Brain microvascular endothelial cell (primary cell): ENCODE data around the gene WDR93.

Experiments
- DNase-seq: peaks from one replicate; pipeline ENCODE4 v3.0.0-alpha.2; 2020
- H3K27ac ChIP-seq: fragments of 250-450 bp; sonication (Bioruptor Pico); 2 replicates; pipeline ENCODE4 v1.5.1; 2020; ENCODE audit warnings: mild to moderate bottlenecking, moderate library complexity
- H3K27me3 ChIP-seq: fragments of 250-450 bp; sonication (Bioruptor Pico); replicated peaks from 2 replicates; pipeline ENCODE4 v1.5.1; 2020; ENCODE audit warnings: mild to moderate bottlenecking
- H3K36me3 ChIP-seq: fragments of 250-450 bp; sonication (Bioruptor Pico); replicated peaks from 2 replicates; pipeline ENCODE4 v1.5.1; 2020; ENCODE audit warnings: mild to moderate bottlenecking
- H3K4me3 ChIP-seq: 2 replicates; pipeline ENCODE4 v1.5.1; 2011; ENCODE audit warnings: low read depth, mild to moderate bottlenecking, control low read depth, low read length, moderate library complexity
- in situ Hi-C: cut with HindIII; loops from 2 replicates; pipeline ENCODE4 v1.10.0; 2017; ENCODE audit warnings: low sequenced_read_pairs, low pct_ligation_motif_present
- TF ChIP-seq, protein P1 (sequence below): IDR thresholded peaks from 2 replicates; pipeline ENCODE4 v1.5.1; 2011; ENCODE audit warnings: low read depth, mild to moderate bottlenecking, moderate library complexity, low read length, control low read depth, inconsistent platforms; ENCODE audit errors: missing control alignments

Gene WDR93

DNA sequence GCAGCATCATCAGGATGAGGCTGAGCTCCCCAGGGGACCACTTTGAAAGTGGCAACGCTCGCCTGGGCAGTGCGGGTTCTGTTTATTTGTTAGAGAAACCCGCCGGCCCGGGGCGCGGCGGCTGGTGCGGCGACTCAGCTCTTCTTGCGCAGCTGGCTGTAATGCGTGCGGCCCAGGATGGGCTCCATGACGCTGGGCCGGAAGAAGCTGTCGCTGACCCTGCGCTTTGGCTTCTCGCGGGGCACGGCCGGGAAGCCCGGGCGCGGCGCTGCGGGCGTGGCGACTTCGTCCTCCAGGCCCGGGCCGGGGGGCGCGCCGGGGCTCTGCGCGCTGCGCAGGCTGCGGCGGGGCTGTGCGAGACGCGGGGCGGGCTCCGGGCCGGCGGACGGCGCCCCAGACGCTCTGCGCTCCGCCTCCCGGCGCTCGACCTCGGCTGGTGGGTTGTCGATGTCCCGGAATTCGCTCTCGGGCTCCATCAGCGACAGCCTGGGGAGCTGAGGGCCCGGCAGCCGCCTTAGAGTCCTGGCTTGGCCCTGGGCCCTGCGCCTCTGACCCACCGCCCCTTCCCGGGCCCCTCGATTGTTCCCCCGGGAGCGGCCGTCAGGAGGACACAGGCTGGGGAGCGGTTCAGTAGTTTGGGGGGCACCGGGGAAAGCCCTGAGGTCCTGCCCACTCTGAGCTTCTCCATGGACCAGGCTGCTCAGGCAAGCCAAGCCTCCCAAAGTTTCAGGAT lies 25.0 kb upstream of the WDR93 start:
- in situ Hi-C loops, result no loop called here
- no peaks in the 10 kb centered on the region for H3K27me3 ChIP-seq
- H3K36me3 ChIP-seq, result no peaks in the 10 kb centered on the region
- TF ChIP-seq, protein P1, sequence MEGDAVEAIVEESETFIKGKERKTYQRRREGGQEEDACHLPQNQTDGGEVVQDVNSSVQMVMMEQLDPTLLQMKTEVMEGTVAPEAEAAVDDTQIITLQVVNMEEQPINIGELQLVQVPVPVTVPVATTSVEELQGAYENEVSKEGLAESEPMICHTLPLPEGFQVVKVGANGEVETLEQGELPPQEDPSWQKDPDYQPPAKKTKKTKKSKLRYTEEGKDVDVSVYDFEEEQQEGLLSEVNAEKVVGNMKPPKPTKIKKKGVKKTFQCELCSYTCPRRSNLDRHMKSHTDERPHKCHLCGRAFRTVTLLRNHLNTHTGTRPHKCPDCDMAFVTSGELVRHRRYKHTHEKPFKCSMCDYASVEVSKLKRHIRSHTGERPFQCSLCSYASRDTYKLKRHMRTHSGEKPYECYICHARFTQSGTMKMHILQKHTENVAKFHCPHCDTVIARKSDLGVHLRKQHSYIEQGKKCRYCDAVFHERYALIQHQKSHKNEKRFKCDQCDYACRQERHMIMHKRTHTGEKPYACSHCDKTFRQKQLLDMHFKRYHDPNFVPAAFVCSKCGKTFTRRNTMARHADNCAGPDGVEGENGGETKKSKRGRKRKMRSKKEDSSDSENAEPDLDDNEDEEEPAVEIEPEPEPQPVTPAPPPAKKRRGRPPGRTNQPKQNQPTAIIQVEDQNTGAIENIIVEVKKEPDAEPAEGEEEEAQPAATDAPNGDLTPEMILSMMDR, result no peak
- peak; percentile 16 for DNase-seq
- peak overlapping the region; percentile 52 for H3K4me3 ChIP-seq
- H3K27ac ChIP-seq, result no peak overlapping the region

DNA sequence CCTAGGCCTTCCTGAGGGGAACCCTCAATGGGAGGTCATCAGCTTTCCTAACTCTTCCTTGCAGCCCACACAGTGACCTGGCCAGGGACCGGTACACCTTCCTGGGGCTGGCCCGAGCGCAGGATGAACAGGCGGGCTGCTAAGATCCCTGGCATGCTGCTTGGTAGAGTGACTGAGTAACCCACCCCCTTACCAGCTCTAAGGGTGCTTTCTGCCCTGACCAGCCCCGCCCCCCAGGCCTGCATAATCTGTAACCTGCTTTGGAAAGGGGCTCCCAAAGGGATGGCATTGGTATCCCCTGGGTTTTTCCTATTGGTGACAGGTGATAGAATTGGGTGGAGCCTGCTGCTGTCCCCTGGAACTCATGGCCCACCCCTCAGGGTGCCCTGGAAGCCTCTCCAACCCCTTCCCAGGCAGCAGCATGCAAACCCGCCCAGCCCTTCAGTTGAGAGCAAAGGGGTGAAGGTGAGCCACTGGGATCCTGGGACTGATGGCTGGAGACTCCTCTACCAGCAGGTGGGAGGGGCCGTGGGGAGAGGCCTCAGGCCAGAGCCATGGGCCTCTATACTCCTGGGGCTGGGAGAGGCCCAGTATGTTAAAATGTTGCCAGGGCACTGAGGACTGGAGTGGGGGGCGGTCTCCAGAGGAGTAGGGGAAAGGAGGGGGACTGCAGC lies 24.3 kb upstream of the WDR93 start:
- TF ChIP-seq, protein P1, result no peak
- H3K36me3 ChIP-seq, result no peaks in the 10 kb centered on the region
- H3K27ac ChIP-seq, result no peak overlapping the region
- H3K27me3 ChIP-seq, result no peaks in the 10 kb centered on the region
- in situ Hi-C loops, result no loop called here
- no peak for DNase-seq
- peak overlapping the region; percentile 52 for H3K4me3 ChIP-seq

DNA sequence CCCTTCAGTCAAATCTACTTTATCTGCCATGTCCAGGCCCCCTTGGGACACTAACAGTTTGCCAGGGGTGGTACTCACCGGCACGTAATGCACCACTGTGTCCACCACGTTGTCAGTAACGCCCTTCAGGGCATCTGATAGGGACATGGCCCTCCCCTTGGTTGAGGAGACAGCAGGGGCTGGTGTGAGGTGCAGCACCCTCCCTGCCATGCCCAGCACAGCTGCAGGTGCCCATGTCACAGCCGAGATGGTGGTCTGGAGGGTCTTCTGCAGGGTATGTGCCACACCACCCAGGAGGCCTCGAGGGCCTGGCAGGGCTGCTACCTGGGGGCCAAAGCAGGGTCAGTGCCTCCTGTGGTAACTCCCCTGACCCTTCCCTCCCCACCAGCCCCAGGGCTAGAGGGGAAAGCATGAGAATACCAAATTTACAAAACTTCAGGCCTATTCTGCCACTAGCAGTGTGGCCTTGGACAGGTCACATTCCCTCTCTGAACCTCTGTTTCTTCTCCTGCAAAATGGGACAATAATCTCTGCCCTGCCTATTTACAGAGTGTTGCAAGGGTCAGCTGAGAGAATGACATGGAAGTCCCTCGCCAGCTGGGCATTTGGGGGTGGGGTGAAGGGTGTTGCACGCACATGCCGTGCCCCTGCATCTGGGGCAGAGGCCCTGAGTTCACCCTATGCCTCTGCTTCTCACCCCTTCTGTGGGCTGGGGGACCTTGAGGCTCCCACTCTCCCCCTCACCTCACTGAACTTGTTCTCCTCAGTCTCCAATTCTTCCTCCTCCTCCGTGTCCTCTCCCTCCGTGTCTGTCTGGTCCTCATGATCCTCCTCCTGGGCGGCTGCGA lies 23.5 kb upstream of the WDR93 start:
- in situ Hi-C loops, result no loop called here
- H3K27ac ChIP-seq, result no peak overlapping the region
- no peak for DNase-seq
- no peaks in the 10 kb centered on the region for H3K36me3 ChIP-seq
- H3K4me3 ChIP-seq, result no peak overlapping the region
- TF ChIP-seq, protein P1, result no peak
- no peaks in the 10 kb centered on the region for H3K27me3 ChIP-seq

DNA sequence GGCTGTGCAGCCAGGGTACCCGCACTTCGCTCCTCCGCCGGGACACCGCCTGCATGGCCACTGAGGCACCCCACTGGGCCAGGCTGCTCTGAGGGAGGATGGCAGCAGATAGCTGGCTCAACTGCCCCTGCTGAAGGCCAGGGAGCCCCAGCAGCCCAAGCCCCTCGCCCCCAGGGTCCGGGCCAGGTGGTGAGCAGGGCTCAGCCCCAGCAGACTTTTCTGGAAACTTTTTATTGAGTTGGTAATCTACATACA lies 23.0 kb upstream of the WDR93 start:
- H3K4me3 ChIP-seq, result no peak overlapping the region
- in situ Hi-C loops, result no loop called here
- TF ChIP-seq, protein P1, result no peak
- H3K27ac ChIP-seq, result no peak overlapping the region
- no peaks in the 10 kb centered on the region for H3K27me3 ChIP-seq
- DNase-seq, result no peak
- H3K36me3 ChIP-seq, result no peaks in the 10 kb centered on the region

DNA sequence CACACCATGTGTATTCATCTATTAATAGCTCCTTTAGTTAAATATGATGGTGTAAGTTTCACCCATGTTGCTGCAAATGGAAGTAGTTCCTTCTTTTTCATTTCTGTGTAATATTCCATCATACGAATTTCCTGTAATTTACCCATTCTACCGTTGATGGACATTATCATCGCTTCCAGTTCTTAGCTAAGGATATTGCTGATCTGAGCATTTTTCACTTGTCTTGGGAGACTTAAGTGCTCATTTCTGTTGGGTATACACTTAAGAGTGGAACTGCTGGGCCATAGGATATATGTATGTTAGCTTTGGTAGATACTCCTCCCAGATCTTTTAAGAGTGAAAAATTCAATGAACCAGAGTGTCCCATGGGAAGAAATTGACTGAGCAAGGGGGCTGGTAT lies 22.4 kb upstream of the WDR93 start:
- no peak overlapping the region for H3K4me3 ChIP-seq
- no peak overlapping the region for H3K27ac ChIP-seq
- in situ Hi-C loops, result no loop called here
- H3K27me3 ChIP-seq, result no peaks in the 10 kb centered on the region
- no peak for DNase-seq
- TF ChIP-seq, protein P1, result no peak
- no peaks in the 10 kb centered on the region for H3K36me3 ChIP-seq
